Measurements from ENCODE around the gene FTCD. TPM values are rescaled to one million over a fixed set of nuclear protein-coding genes. Genes with fewer than 3 reads are reported as not detected.

FTCD gene
- total RNA-seq, 1 experiment from 2014 or later: 6.7 TPM

- Histone ChIP-seq H2BK120ac (ENCODE audit: low read depth, low read length, poor library complexity, severe bottlenecking) (no peak overlapping the region), H3K4me2 (ENCODE audit: insufficient read depth, insufficient read length, low read length) (no peak overlapping the region), H3K79me1 (ENCODE audit: insufficient read depth, low read depth, low read length, poor library complexity, severe bottlenecking) (no peaks in the 10 kb centered on the region), H3K9me3 (ENCODE audit: control insufficient read depth, low read depth, low read length) (no peaks in the 10 kb centered on the region), H3K27ac (ENCODE audit: insufficient read length, low read depth, low read length) (no peak overlapping the region), H4K91ac (ENCODE audit: insufficient read length, low read depth, low read length) (no peak overlapping the region), H3K4me1 (ENCODE audit: insufficient read depth, low read length) (no peaks in the 10 kb centered on the region), H3K9ac (ENCODE audit: extremely low read depth, insufficient read length, low read length) (no peak overlapping the region), H3K56ac (ENCODE audit: insufficient read length, low read depth, low read length) (no peak overlapping the region), H4K8ac (replicated peaks; ENCODE audit: insufficient read length, low read depth, low read length) (no peak overlapping the region), H3K23ac (ENCODE audit: insufficient read length, low read depth, low read length) (no peak overlapping the region), H2BK12ac (ENCODE audit: insufficient read length, low read depth, low read length) (no peak overlapping the region), H3K4ac (ENCODE audit: low read depth, low read length) (no peak overlapping the region), H3K79me2 (ENCODE audit: insufficient read depth, low read length) (no peaks in the 10 kb centered on the region), H2BK20ac (ENCODE audit: low read depth, low read length, poor library complexity, severe bottlenecking) (no peak overlapping the region), H2AFZ (ENCODE audit: low read length) (no peak overlapping the region), H4K5ac (ENCODE audit: insufficient read length, low read depth, low read length) (no peak overlapping the region), H3K27me3 (ENCODE audit: insufficient read depth, low read length) (no peaks in the 10 kb centered on the region), H2BK15ac (ENCODE audit: low read depth, low read length) (no peak overlapping the region), H3T11ph (ENCODE audit: low read length) (no peak overlapping the region), H3K23me2 (ENCODE audit: insufficient read length, low read depth, low read length, poor library complexity, severe bottlenecking) (no peaks in the 10 kb centered on the region), H4K20me1 (ENCODE audit: control insufficient read depth, insufficient read depth, insufficient read length) (no peaks in the 10 kb centered on the region), H3K18ac (ENCODE audit: insufficient read length, low read depth, low read length) (no peak overlapping the region), H2AK5ac (ENCODE audit: insufficient read length, low read length) (no peak overlapping the region), H2BK5ac (ENCODE audit: insufficient read length, low read length) (no peak overlapping the region), H3K14ac (ENCODE audit: insufficient read depth, low read length) (no peak overlapping the region)
- Mint-ChIP-seq H3K27me3 (ENCODE audit: low read depth) (no peaks in the 10 kb centered on the region), H3K4me1 (peaks cover 7 to 11% of the 10 kb centered on the region in 2 experiments), H3K9me3 (peaks cover 16 to 23% of the 10 kb centered on the region in 2 experiments), H3K27ac (no peak overlapping the region), H3K4me3 (no peak overlapping the region), H3K36me3 (ENCODE audit: insufficient read depth in 1 of 3, low read depth in 3 of 3) (peaks cover 35 to 51% (median 50%) of the 10 kb centered on the region in 3 experiments)
- no CpG with 5 or more reads among the region's 69 CpGs for WGBS (ENCODE audit: extremely low coverage, insufficient read length, low lambda C conversion rate)
- DNase-seq: peak; percentile 23
- no peak for TF ChIP-seq CTCF (conservative IDR thresholded peaks at IDR 0.05)
These were observed 43.3 kb downstream of the FTCD start for GRCh38 chr21:46111857-46112724.
